ENCODE results near the gene LUZP1. TPM values are rescaled to one million over a fixed set of nuclear protein-coding genes. Genes with fewer than 3 reads are reported as not detected.

LUZP1 gene
- total RNA-seq, 1 donor from 2014 or later = 82.2 TPM

DNA sequence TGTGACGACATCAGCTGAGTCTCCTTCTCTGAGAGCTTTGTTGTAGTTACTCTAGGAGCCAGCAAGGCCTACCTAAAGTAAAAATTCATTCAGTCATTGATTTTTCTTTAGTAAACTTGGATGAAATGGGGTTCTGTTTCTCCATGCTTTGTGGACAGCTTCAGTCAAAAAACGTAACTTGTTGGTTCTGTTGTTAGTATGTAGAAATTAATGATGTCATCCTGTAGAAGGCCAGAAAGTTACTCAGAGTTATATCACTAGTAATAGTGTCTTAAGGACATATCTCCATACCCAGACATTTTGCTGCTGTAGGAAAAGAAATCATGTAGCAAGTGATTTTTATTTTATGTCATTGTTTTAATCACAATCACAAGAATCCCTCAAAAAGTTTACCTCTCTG lies 106.4 kb downstream of the LUZP1 start:
- Mint-ChIP-seq H3K4me1 (ENCODE audit: low read depth, unreplicated experiment) (peaks cover 3% of the 10 kb centered on the region), H3K27ac (ENCODE audit: unreplicated experiment) (no peak overlapping the region), H3K9me3 (ENCODE audit: unreplicated experiment) (no peaks in the 10 kb centered on the region), H3K4me3 (ENCODE audit: unreplicated experiment) (no peak overlapping the region), H3K36me3 (ENCODE audit: low read depth, unreplicated experiment) (peaks cover 24% of the 10 kb centered on the region), H3K27me3 (ENCODE audit: low read depth, unreplicated experiment) (no peaks in the 10 kb centered on the region)
- Histone ChIP-seq H3K27ac (ENCODE audit: low read depth, low read length) (no peak overlapping the region), H3K9ac (ENCODE audit: low read length) (no peak overlapping the region), H3K27me3 (ENCODE audit: insufficient read depth, low read length) (no peaks in the 10 kb centered on the region), H2AFZ (ENCODE audit: low read depth, low read length) (no peak overlapping the region), H3K36me3 (ENCODE audit: insufficient read depth, low read length) (peaks cover 53% of the 10 kb centered on the region), H3K4me2 (ENCODE audit: low read length) (no peak overlapping the region), H3K4me1 (ENCODE audit: insufficient read depth, low read length) (no peaks in the 10 kb centered on the region), H3K79me2 (ENCODE audit: insufficient read depth, low read length) (peaks cover 25% of the 10 kb centered on the region), H3K4me3 (ENCODE audit: insufficient read depth, low read depth, low read length) (no peak overlapping the region), H4K20me1 (ENCODE audit: insufficient read depth, low read length) (peaks cover 45% of the 10 kb centered on the region), H3K9me3 (ENCODE audit: insufficient read depth, low read depth, low read length) (no peaks in the 10 kb centered on the region)
- TF ChIP-seq EZH2 (IDR thresholded peaks at IDR 0.05; ENCODE audit: insufficient read depth, low read length) (no peak), CTCF (IDR thresholded peaks at IDR 0.05; ENCODE audit: insufficient read depth, low read depth, low read length) (no peak)
- FAIRE-seq (no peak), DNase-seq (ENCODE audit: low read depth) (no peak)

DNA sequence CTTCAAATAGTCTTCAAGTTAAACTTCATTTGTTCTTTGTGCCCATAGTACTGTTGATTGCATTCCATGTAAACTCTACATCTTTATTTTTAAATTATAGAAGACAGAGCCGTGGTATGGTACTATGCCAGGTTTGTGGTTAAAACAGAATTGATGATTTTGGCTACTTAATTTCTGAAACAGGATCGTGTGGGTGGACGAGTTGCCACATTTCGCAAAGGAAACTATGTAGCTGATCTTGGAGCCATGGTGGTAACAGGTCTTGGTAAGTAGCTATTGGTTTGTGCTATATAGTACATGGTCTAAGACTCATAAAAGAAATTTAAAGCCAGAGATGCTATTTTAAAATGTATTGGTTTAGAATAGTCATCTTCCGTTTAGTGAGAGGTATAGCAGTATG lies 111.4 kb downstream of the LUZP1 start:
- no peak overlapping the region for H3K4me3 ChIP-seq (ENCODE audit: insufficient read depth, low read depth, low read length)
- DNase-seq (ENCODE audit: low read depth) = peak; percentile 59
- no peak overlapping the region for H3K4me2 ChIP-seq (ENCODE audit: low read length)
- no peak overlapping the region for H3K9ac ChIP-seq (ENCODE audit: low read length)
- H3K27me3 ChIP-seq (ENCODE audit: insufficient read depth, low read length) = no peaks in the 10 kb centered on the region
- Mint-ChIP-seq H3K36me3 (ENCODE audit: low read depth, unreplicated experiment) (peaks cover 21% of the 10 kb centered on the region), H3K27ac (ENCODE audit: unreplicated experiment) (no peak overlapping the region), H3K4me3 (ENCODE audit: unreplicated experiment) (no peak overlapping the region), H3K4me1 (ENCODE audit: low read depth, unreplicated experiment) (peaks cover 4% of the 10 kb centered on the region), H3K9me3 (ENCODE audit: unreplicated experiment) (no peaks in the 10 kb centered on the region), H3K27me3 (ENCODE audit: low read depth, unreplicated experiment) (no peaks in the 10 kb centered on the region)
- TF ChIP-seq CTCF (IDR thresholded peaks at IDR 0.05; ENCODE audit: insufficient read depth, low read depth, low read length) (no peak), EZH2 (IDR thresholded peaks at IDR 0.05; ENCODE audit: insufficient read depth, low read length) (no peak)
- H3K9me3 ChIP-seq (ENCODE audit: insufficient read depth, low read depth, low read length) = no peaks in the 10 kb centered on the region
- no peak overlapping the region for H3K27ac ChIP-seq (ENCODE audit: low read depth, low read length)
- H2AFZ ChIP-seq (ENCODE audit: low read depth, low read length) = no peak overlapping the region
- H3K79me2 ChIP-seq (ENCODE audit: insufficient read depth, low read length) = peaks cover 28% of the 10 kb centered on the region
- H3K4me1 ChIP-seq (ENCODE audit: insufficient read depth, low read length) = no peaks in the 10 kb centered on the region
- H4K20me1 ChIP-seq (ENCODE audit: insufficient read depth, low read length) = peaks cover 28% of the 10 kb centered on the region
- peaks cover 58% of the 10 kb centered on the region for H3K36me3 ChIP-seq (ENCODE audit: insufficient read depth, low read length)
- no peak for FAIRE-seq

GRCh38 chr1:23051290-23051909 lies 117.3 kb downstream of the LUZP1 start:
- Histone ChIP-seq H2AFZ (ENCODE audit: low read depth, low read length) (no peak overlapping the region), H3K4me1 (ENCODE audit: insufficient read depth, low read length) (no peaks in the 10 kb centered on the region), H4K20me1 (ENCODE audit: insufficient read depth, low read length) (peaks cover 48% of the 10 kb centered on the region), H3K4me3 (ENCODE audit: insufficient read depth, low read depth, low read length) (no peak overlapping the region), H3K27me3 (ENCODE audit: insufficient read depth, low read length) (no peaks in the 10 kb centered on the region), H3K4me2 (ENCODE audit: low read length) (no peak overlapping the region), H3K79me2 (ENCODE audit: insufficient read depth, low read length) (peaks cover 74% of the 10 kb centered on the region), H3K36me3 (ENCODE audit: insufficient read depth, low read length) (peaks cover 27% of the 10 kb centered on the region), H3K9ac (ENCODE audit: low read length) (no peak overlapping the region), H3K27ac (ENCODE audit: low read depth, low read length) (no peak overlapping the region), H3K9me3 (ENCODE audit: insufficient read depth, low read depth, low read length) (no peaks in the 10 kb centered on the region)
- Mint-ChIP-seq H3K4me1 (ENCODE audit: low read depth, unreplicated experiment) (peaks cover 14% of the 10 kb centered on the region), H3K4me3 (ENCODE audit: unreplicated experiment) (no peak overlapping the region), H3K27ac (ENCODE audit: unreplicated experiment) (no peak overlapping the region), H3K36me3 (ENCODE audit: low read depth, unreplicated experiment) (peaks cover 9% of the 10 kb centered on the region), H3K27me3 (ENCODE audit: low read depth, unreplicated experiment) (no peaks in the 10 kb centered on the region), H3K9me3 (ENCODE audit: unreplicated experiment) (no peaks in the 10 kb centered on the region)
- TF ChIP-seq CTCF (IDR thresholded peaks at IDR 0.05; ENCODE audit: insufficient read depth, low read depth, low read length) (no peak), EZH2 (IDR thresholded peaks at IDR 0.05; ENCODE audit: insufficient read depth, low read length) (no peak)
- DNase-seq (ENCODE audit: low read depth) (no peak), FAIRE-seq (no peak)
